ENCODE results near the gene TCEA3.

- TF ChIP-seq CTCF (conservative IDR thresholded peaks at IDR 0.05; ENCODE audit: low read depth, low read length) (no peak), POLR2A (IDR thresholded peaks at IDR 0.05; ENCODE audit: low read depth, low read length) (no peak), BHLHE40 (IDR thresholded peaks at IDR 0.05; ENCODE audit: low read depth, low read length) (no peak), SMC3 (IDR thresholded peaks at IDR 0.05; ENCODE audit: low read depth, low read length) (no peak), CEBPB (IDR thresholded peaks at IDR 0.05; ENCODE audit: low read depth, low read length) (no peak)
These were observed 36.5 kb upstream of the TCEA3 start for GRCh38 chr1:23461050-23461449.

Data from IMR-90 (cell line).